ENCODE results near the gene TICAM1. TPM values are rescaled to one million over a fixed set of nuclear protein-coding genes. Genes with fewer than 3 reads are reported as not detected.

The TICAM1 gene
- total and polyA plus RNA-seq, 10 of the 15 experiments (the other 5 are each of a cell fraction or from before 2014, with no cell fraction given) = 0.31 to 31.1 (median 5.3) TPM

GRCh38 chr19:4852484-4852883 lies 21.0 kb upstream of the TICAM1 start:
- in situ Hi-C loops (cut with MboI) (loop anchor here (5.0 kb wide), 1 partner anchor 45 kb away; no protein-coding TSS in a partner anchor), intact Hi-C loops (cut with micrococcal nuclease; ENCODE audit: unreplicated experiment) (no loop called here)
- TF ChIP-seq ATF7 (IDR thresholded peaks at IDR 0.05; ENCODE audit: low read depth) (no peak), BMI1 (IDR thresholded peaks at IDR 0.05; ENCODE audit: borderline replicate concordance) (no peak), RBBP5 (conservative IDR thresholded peaks at IDR 0.05) (no peak), ZNF217 (IDR thresholded peaks at IDR 0.05) (no peak), ZBTB4 (CRISPR knock-in tag; IDR thresholded peaks at IDR 0.05) (no peak), ZNF384 (IDR thresholded peaks at IDR 0.05; ENCODE audit: borderline replicate concordance, low read depth, low read length) (no peak), PAX8 (IDR thresholded peaks at IDR 0.05) (no peak)
- WGBS (ENCODE audit: insufficient coverage, insufficient replicate concordance, low lambda C conversion rate, missing lambda C conversion rate) = 81% methylated on average over 6 of the region's 6 CpGs
- Histone ChIP-seq H3K4me3 (no peak overlapping the region), H4K20me1 (ENCODE audit: control insufficient read depth, insufficient read depth) (no peaks in the 10 kb centered on the region), H3K79me2 (ENCODE audit: control insufficient read depth, insufficient read depth, low read length) (no peaks in the 10 kb centered on the region), H3K4me1 (ENCODE audit: control insufficient read depth, insufficient read depth, low read length) (peaks cover 28% of the 10 kb centered on the region), H3K9me3 (replicated peaks; ENCODE audit: control insufficient read depth, insufficient read depth, low read length) (no peaks in the 10 kb centered on the region), H3K36me3 (ENCODE audit: control insufficient read depth in 2 of 2, insufficient read depth in 2 of 2, low read length in 1 of 2) (peaks cover 7% of the 10 kb centered on the region in 2 experiments), H3K27me3 (replicated peaks in 1 of 2; ENCODE audit: control insufficient read depth in 2 of 2, insufficient read depth in 2 of 2, low read length in 1 of 2) (no peaks in the 10 kb centered on the region), H3K4me2 (ENCODE audit: control insufficient read depth, insufficient read depth) (no peak overlapping the region), H3K27ac (ENCODE audit: control insufficient read depth, insufficient read depth) (no peak overlapping the region), H3K9ac (ENCODE audit: control insufficient read depth, insufficient read depth, low read length) (no peak overlapping the region), H2AFZ (ENCODE audit: control insufficient read depth, low read depth, low read length) (no peak overlapping the region)
- no peak for DNase-seq (ENCODE audit: low read depth, low spot score)
- SMC1A ChIA-PET (ENCODE audit: uncharacterized antibody, unreplicated experiment) = interaction anchor here (1.1 to 13.9 kb wide), 5 partner anchors 10 to 59 kb away, joined by 4 to 176 read pairs (median 6); no protein-coding TSS in a partner anchor
- no peak for ATAC-seq
- CTCF ChIA-PET = interaction anchor here (0.7 to 10.7 kb wide), 10 partner anchors 9 to 179 kb away, joined by 4 to 346 read pairs (median 14); partner anchors contain the start of genes KDM4B, PLIN3 and TICAM1
- RAD21 ChIA-PET (ENCODE audit: unreplicated experiment) = interaction anchor here (1.1 to 7.6 kb wide), 3 partner anchors 9 to 59 kb away, joined by 4 to 158 read pairs (median 20); no protein-coding TSS in a partner anchor
- no TSS peak for BruUV-seq (replicated peaks)
- POLR2A ChIA-PET = interaction anchor here (0.7 to 1.0 kb wide), 2 partner anchors 9 to 35 kb away, joined by 3 to 6 read pairs; no protein-coding TSS in a partner anchor
- no peak for FAIRE-seq
